DMS 273 treated with DMSO at 0.1 percent for 48 hours (cell line): ENCODE measurements around the gene ZNF391.
"Not testable (repeated sequence)": the region's sequence is repeated elsewhere in the genome, so short reads cannot be mapped to it uniquely, and the experiment has no call there.

Experiments
- DNase-seq: peaks from one replicate; lab custom pipeline; 2025; lab: John Stamatoyannopoulos, UW

Gene ZNF391

DNA sequence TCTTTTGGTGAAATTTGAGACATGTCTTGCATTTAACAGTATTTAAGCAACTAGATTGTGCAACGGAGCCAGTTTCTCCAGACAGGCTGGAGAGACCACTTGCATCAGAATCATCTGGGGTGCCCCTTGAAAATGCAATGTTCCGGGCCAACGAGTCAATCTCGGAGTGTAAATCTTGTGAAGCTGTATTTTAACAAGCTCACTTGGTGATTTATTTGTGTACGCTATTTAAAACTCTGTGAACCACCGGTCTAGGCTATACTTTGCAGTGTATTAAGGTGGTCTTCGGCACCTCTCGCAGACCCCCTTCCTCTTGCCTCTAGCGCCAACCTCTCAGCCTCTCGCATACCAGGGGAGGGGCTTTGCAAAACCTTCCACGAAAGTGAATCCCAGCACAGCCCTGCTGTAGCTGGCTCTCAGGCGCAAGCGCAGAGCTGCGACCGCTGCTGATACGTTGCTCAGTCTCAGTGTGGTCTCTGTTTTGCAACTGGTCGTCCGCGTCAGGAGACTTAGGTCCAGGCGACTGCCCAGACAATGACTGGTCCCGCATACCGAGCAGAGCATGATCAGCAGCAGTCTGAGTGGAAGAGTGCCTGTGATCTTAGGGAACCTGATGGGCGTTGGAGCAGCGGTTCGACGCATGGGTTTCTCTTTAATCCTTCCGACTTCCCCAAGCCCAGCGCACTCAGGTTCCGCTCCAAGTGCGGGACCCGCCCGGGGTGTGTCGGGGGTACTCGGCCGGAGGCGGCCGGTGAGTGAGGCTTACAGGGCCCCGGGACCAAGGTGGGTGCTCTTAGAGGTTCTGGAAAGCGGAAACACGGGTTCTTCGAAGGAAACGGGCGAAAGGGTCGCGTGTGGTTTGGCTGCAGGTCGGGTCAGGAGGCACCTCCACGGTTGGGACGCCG is at the start of gene ZNF391:
ZNF391 (plus strand) TSS at position 467 of the 905 bp plus-strand sequence. CDS start 11,612 bp downstream, outside the sequence.
- peak; percentile 62 for DNase-seq

DNA sequence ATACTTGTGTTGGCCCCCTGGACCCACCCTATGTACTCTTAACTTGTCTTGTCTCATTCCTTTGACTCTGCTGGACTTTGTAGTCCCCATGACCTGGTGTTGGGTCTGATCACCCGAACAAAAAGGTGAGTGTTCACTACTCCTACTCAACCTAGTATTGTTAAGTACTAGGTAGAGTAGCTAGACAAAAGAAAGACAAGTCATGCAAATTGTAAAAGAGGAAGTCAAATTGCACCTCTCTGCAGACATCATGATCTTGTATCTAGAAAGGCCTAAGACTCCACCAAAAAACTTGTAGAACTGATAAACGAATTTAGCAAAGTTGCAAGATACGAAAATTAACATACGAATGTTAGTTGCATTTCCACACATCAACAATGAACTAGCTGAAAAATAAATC is 35.7 kb upstream of the ZNF391 start:
- DNase-seq, result no peak

DNA sequence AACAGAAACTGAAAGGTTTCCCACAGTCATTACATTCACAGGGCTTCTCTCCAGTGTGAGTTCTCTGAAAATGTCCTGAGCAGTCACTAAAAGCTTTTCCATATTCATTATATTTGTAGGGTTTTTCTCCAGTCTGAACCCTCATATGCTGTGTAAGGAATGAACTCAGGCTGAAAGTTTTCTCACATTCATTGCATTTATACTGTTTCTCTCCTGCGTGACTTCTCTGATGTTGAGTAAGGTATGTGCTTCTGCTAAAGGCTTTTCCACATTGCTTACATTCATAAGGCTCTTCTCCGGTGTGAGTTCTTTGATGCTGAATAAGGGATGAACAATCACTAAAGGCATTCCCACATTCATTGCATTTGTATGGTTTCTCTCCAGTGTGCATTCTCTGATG is 29.8 kb upstream of the ZNF391 start:
- DNase-seq, result no peak

DNA sequence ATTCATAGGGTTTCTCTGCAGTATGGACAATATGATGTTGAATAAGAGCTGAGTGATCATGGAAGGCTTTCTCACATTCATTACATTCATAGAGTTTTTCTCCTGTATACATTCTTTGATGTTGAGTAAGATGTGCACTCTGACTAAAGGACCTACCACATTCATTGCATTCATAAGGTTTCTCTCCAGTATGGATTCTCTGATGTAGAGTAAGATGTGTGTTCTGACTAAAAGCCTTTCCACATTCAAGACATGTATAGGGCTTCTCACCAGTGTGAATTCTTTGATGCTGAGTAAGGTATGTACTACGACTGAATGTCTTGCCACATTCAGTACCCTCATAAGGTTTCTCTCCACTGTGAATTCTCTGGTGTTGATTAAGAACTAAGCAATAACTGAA is 29.3 kb upstream of the ZNF391 start:
- DNase-seq, result no peak

DNA sequence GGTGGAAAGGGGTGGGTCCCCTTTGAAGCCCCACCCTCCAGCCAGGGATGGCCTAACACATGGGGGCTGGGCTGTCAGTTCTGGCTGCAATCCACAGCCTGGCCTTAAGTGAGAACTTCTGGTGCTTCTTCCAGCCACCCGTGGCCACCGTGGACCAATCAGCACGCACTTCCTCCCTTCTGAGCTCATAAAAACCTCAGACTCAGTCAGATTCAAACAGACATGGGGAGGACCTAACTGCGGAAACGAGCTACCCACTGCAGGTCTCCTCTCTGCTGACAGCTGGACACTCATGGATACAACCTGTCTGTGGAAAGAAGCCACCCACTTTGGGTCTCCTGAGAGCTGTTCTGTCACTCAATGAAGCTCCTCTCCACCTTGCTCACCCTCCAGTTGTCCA is 20.4 kb upstream of the ZNF391 start:
- no peak for DNase-seq

DNA sequence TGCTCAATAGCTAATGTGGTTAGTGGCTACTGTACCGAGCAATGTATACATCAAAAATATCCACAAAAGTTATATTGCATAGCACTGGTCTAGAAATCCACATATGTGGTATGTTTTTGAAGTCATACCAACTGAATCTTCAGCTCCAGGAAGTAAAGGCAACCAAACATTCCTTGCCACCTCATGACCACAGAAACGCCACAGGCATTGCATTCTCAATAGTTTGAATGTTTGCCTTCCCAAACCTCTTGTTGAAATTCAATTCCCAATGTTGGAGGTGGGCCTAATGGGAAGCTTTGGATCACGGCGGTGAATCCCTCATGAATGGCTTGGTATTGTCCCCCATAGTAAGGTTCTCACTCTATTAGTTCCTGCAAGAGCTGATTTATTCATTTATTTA is 18.2 kb upstream of the ZNF391 start:
- DNase-seq, result no peak

DNA sequence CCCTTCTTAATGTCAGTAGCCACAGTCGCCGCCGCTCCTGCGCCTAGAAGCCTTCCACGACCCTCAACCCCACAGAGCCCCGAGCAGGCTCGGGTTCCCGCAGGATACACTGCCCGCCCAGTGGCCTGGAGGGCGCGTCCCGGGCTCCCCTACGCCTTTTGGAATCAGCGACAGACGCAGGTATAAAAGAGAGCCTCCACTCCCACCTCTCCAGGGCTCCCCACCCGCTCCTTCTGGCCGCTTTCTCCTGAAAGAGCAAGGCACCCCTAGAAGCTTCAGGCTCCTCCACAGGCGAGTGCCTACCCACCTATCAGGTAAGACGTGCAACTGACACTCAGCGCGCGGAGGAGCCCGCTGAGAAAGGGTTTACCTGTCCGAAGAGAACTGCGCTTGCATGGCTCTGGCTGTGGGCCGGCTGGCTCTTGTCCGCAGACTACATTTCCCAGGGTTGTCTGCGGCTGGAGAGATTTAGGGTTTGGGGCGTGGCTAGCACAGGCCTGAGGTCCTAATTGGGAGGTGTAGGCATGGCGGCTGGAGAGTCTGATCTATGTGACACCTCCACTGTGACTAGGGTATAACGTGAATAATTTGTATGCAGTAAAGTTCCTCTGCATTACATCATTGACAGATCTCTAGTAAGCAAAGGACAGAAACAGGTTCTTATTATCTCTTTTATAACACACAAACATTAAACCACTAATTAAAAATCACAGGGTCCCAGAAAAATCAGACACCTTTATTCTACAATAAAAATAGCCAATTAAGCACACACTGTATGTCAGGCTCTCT is 13.5 kb upstream of the ZNF391 start:
- DNase-seq, result peak; percentile 67

DNA sequence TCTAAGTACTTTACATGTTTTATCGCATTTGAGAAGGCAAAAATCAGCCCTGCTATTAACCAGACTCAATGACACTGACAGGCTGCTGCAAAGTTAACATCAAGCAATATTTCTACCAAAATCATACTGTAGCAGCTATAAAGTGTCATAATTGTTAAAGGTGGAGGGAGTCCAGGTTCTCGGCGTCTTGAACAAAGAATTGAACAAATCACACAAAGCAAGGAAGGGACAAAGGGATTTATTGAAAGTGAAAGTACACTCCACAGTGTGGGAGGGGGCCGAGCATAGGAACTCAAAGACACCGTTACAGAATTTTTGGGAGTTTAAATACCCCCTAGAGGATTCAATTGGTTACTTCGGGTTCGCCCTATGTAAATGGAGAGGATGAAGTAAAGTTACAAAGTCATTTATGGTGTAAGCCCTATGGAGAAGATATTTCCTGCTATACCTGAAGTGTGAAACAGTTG is 12.9 kb upstream of the ZNF391 start:
- DNase-seq, result no peak

DNA sequence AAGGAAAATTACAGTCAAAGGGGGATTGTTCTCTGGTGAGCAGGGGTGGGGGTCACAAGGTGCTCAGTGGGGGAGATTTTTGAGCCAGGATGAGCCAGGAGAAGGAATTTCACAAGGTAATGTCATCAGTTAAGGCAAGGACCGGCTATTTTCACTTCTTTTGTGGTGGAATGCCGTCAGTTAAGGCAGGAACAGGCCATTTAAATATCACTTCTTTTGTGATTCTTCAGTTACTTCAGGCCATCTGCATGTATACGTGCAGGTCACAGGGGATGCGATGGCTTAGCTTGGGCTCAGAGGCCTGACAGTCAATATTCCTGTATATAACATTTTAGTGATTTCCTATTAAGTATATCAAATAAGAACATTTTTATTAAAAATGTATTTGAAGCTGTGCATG is 10.2 kb upstream of the ZNF391 start:
- DNase-seq, result not testable (repeated sequence)

DNA sequence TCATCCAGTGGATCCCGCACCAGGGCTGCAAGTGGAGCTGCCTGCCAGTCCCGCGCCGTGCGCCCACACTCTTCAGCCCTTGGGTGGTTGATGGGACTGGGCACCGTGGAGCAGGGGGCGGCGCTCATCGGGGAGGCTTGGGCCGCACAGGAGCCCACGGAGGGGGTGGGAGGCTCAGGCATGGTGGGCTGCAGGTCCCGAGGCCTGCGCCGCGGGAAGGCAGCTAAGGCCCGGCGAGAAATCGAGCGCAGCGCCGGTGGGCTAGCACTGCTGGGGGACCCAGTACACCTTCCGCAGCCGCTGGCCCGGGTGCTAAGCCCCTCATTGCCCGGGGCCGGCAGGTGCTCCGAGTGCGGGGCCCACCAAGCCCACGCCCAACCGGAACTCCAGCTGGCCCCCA is 7.6 kb upstream of the ZNF391 start:
- DNase-seq, result not testable (repeated sequence)

DNA sequence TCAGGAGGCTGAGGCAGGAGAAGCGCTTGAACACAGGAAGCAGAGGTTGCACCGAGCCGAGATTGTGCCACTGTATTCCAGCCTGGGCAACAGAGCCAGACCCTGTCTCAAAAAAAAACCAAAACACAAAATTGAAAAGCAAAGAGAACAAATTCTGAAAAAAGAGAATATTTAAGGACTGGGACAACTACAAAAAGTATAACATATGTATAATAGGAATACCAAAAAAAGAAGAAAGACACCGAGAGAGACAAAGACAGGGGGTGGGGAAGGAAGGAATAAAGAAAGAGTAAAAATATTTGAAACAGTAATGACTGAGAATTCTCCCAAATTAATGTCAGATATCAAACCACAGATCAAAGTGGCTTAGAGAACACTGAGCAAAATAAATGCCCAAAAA is 5.5 kb upstream of the ZNF391 start:
- DNase-seq, result no peak

DNA sequence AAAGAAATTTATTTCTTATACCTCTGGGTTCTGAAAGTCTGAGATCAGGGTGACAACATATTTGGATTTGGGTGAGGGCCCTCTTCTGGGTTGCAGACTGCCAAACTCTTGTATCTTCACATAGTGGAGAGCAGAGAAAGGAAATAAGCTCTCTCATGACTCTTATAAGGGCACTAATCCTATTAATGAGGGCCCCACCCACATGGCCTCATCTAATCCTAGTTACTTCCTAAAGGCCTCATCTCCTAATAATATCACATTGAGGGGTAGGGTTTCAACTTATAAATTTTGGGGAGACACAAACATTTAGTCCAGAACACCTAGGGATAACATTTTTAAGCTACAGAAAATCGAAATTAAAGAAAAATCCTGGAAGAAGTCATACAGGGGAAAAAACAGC is 5.1 kb upstream of the ZNF391 start:
- no peak for DNase-seq

DNA sequence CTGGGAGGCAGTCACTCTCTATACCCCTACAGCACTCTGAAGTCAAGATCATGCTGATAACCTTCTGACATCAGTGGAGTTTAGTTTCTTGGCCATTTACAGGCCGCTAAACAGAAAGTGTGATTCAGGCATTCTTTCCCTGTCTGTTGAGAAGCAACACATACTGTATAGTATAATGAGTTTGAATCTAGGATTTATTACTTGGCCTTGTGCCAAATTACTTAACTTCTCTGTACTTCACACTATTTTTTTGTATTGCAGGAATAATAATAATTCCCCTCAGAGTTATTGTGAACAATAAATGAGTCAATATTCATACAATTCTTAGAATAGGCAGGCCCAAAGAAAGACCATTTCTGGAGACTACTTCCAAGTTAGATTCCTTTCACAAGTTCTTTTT is 4.1 kb downstream of the ZNF391 start:
- no peak for DNase-seq

DNA sequence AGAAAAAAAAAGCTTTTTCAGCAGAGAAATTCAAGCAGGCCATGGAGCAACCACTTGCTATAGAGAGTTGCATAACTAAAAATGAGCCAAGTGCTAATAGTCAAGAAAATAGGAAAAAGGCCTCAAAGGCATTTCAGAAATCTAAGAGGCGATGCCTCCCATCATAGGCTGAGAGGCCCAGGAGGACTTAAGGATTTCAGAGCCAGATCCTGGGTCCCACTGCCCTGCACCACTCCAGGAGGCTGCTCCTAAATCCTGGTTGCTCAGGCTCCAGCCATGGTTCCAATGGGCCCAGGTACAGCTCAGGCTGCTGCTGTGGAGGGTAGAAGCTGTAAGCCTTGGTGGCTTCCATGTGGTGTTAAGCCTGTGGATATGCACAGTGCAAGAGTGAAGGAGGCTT is 5.5 kb downstream of the ZNF391 start:
- no peak for DNase-seq

DNA sequence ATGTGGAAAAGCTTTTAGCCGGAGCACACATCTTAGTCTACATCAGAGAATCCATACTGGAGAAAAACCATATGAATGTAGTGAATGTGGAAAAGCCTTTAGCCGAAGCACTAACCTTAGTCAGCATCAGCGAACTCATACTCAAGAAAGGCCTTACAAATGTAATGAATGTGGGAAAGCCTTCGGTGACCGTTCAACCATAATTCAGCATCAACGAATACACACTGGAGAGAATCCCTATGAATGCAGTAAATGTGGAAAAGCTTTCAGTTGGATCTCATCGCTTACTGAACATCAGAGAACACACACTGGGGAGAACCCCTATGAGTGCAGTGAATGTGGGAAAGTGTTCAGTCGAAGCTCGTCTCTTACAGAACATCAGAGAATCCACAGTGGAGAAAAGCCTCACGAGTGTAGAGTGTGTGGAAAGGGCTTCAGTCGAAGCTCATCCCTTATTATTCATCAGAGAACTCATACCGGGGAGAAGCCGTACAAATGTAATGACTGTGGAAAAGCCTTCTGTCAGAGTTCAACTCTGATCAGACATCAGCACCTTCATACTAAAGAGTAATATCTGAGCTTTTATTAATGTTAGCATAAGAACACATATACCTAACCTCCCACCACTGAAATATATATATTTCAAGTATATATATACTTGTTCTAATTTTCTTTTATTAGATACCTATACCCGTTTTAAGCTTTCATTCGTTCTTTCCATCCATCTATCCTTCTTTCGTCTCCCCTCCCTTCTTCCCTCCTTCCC is 12.5 kb downstream of the ZNF391 start:
- no peak for DNase-seq

DNA sequence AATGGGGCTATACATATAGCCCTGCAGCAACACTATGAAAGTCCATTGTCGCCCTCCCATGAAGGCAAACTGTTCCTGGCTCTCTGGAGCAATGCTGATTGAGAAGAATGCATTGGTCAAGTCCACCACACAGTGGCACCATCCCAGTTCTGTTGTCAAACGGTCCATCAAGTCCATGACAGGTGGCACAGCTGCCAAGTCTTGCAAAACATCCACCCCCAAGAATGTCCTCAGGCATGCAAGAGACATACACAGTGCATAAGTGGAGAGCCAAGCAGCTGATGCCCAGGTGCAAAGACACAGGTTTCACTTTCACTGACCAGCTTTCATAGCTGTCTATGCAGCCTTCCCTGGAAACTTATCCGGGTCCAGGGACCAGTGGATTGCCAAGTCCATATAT is 17.5 kb downstream of the ZNF391 start:
- no peak for DNase-seq

DNA sequence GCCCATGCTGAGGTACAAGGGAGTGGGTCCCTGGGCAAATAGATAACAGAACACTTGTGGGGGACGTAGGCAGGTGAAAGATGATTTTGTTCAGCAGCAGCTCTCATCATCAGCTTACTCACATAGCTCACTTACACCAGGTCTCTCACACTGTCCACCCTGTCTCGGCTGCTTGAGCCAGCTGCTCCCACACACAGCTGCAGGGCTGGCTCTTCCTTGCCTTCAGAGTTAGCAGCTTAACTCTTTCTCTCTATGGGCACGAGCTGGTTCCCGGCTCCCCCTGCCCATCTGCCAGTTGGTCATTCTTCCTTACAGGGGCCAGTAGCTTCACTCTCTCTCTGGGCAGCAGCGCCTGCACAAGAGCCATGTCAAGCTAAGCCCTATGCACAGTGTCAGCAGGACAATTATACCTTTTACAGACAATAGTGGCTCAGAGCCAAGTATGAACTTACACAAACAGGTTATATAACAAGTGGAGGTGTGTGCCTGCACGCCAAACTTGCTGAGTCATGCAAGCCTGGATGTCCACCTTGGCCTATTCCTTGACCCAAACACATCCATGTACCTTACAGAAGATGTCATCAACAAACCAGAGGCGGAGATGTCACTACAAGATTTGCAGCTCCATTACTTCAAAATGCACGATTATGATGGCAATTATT is 18.7 kb downstream of the ZNF391 start:
- no peak for DNase-seq

DNA sequence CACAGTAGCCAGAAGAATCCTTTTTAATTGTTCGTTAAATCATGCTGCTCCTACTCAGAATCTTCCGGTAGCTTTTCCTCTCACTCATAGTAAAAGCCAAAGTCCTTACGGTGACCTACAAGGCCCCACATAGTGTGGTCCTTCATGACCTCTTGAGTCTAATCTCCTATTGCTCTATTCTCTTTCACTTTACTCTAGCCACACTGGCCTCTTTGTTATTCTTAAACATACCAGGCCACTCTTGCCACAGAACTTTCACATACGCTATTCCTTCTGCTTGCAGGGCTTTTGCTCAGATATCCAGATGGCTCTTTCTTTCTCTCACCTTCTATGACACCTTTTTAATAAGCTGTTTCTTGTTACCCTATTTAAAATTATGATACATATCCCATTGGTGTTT is 25.7 kb downstream of the ZNF391 start:
- DNase-seq, result no peak

DNA sequence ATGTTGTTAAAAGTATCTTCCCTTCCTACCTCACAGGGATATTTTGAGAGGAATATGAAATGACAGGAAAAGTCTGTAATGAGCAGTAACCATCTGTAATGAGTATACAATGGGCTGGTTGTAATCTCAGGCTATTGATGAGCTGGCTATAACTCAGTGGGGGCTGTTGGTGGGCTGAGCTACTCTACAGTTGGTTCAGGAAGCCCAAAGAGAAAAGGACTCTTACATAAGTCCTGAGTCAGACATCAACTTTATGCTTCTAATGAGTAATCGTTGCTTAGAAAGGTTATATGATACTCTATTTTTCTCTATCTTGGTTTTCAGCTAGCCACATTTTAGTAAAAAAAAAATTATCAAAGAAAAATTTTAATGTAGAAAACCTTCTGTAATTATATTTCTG is 26.4 kb downstream of the ZNF391 start:
- no peak for DNase-seq

DNA sequence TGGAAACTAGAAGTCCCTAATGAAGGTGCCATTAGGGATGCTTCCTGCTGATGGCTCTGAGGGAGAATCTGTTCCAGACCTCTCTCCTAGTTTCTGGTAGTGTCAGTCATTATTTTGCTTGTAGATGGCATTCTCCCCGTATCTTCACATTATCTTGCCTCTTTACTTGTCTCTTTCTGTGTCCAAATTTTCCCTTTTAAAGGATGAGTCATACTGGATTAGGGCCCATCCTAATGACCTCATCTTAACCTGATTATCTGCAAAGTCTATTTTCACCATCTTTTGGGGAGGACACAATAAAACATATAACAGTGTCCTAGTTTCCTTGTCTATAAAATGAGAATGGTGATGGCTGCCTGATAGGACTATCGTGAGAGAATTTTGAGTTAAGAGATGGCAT is 27.3 kb downstream of the ZNF391 start:
- DNase-seq, result no peak

DNA sequence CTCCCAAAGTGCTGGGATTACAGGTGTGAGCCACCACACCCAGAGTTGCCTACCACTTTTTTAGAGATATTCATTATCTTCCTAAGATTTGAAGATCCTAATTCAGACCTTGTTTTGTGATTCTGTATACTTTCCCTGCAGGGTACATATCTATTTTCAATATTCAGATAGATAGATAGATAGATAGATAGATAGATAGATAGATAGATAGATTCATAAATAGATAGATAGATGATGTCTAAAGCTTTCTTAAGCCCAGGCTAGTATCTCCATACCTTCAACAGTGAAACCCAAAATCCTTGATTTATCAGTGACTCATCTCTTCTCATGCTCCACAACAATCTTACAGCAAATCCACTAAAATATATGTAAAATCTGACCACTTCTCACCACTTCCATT is 30.8 kb downstream of the ZNF391 start:
- no peak for DNase-seq
